CD4-positive, alpha-beta T cell (primary cell): ENCODE measurements around the gene KMT2B. TPM values are rescaled to one million over a fixed set of nuclear protein-coding genes. Genes with fewer than 3 reads are reported as not detected.

ENCODE experiments used
- ATAC-seq: fragments of 200-7000 bp; cut with Tn5 transposase; one replicate; pipeline ENCODE4 v1.10.0; 2022; ENCODE audit warnings: mild to moderate bottlenecking; ENCODE audit not compliant: poor library complexity
- CTCF ChIA-PET: fragments of 350-600 bp; sonication (Branson Sonifier 250); formaldehyde crosslinking; loops from one replicate; lab custom pipeline; 2021; ENCODE audit warnings: antibody characterized with exemption, inconsistent platforms; lab: Charles Lee
- POLR2A ChIA-PET: fragments of 350-600 bp; sonication (Branson Sonifier 250); formaldehyde crosslinking; loops from one replicate; lab custom pipeline; 2021; ENCODE audit warnings: antibody characterized with exemption, inconsistent platforms; lab: Charles Lee
- DNase-seq, 14 experiments: peaks; one replicate each; pipeline ENCODE4 v3.0.0-alpha.2; 2013 to 2020; ENCODE audit warnings: mixed read lengths in 2 of 14
- H3K27ac ChIP-seq, 2 donors: one replicate each; pipeline versions ENCODE4 v1.5.1 to v1.7.0; 2013; ENCODE audit warnings: low read length in 2 of 2, low read depth in 1 of 2, mild to moderate bottlenecking in 1 of 2
- H3K27me3 ChIP-seq, 2 experiments: 1 replicate in 1 of 2; 2 replicates in 1 of 2; pipeline versions ENCODE4 v1.6.1 to v1.7.0; 2013; ENCODE audit warnings: low read length in 2 of 2, control low read depth in 1 of 2, mild to moderate bottlenecking in 1 of 2, moderate library complexity in 1 of 2; ENCODE audit not compliant: insufficient read depth in 2 of 2, control insufficient read depth in 1 of 2
- H3K36me3 ChIP-seq: one replicate; pipeline ENCODE4 v1.6.1; 2013; ENCODE audit warnings: low read length, control low read depth; ENCODE audit not compliant: insufficient read depth
- H3K4me1 ChIP-seq: one replicate; pipeline ENCODE4 v1.6.1; 2013; ENCODE audit warnings: low read length, control low read depth; ENCODE audit not compliant: insufficient read depth
- H3K4me3 ChIP-seq: one replicate; pipeline ENCODE4 v1.5.1; 2013; ENCODE audit warnings: mild to moderate bottlenecking, low read length, moderate library complexity
- H3K9me3 ChIP-seq, 2 experiments: 1 replicate in 1 of 2; 2 replicates in 1 of 2; pipeline versions ENCODE4 v1.6.1 to v1.7.0; 2013; ENCODE audit warnings: low read length in 2 of 2, mild to moderate bottlenecking in 2 of 2, control low read depth in 1 of 2, moderate library complexity in 1 of 2; ENCODE audit not compliant: control insufficient read depth in 1 of 2, insufficient read depth in 1 of 2
- H3K27ac Mint-ChIP-seq: one replicate; pipeline ENCODE4 v1.8.0; 2020; ENCODE audit warnings: mixed read lengths
- H3K27me3 Mint-ChIP-seq: one replicate; pipeline ENCODE4 v1.8.0; 2021; ENCODE audit warnings: mixed read lengths
- H3K36me3 Mint-ChIP-seq: one replicate; pipeline ENCODE4 v1.8.0; 2021; ENCODE audit warnings: low read depth, mixed read lengths
- H3K4me1 Mint-ChIP-seq: one replicate; pipeline ENCODE4 v1.8.0; 2021; ENCODE audit warnings: low read depth, mixed read lengths
- H3K4me3 Mint-ChIP-seq: one replicate; pipeline ENCODE4 v1.8.0; 2020; ENCODE audit warnings: mild to moderate bottlenecking, mixed read lengths
- H3K9me3 Mint-ChIP-seq: one replicate; pipeline ENCODE4 v1.8.0; 2020; ENCODE audit warnings: mixed read lengths
- intact Hi-C, 2 experiments: fragments of 100-400 bp; cut with DNase I in 1 of 2; cut with micrococcal nuclease in 1 of 2; formaldehyde crosslinking; loops; one replicate each; pipeline versions ENCODE4 v1.15.1 to v1.9.0; 2023 to 2025; cut with DNase I, micrococcal nuclease
- total RNA-seq, 174 experiments: library from RNA in 2 of 174; stranded (reverse) in 2 of 174; gene quantifications; one replicate each; pipeline ENCODE4 v1.2.3 and lab custom pipeline; 2021 to 2026
- TF ChIP-seq, protein P1 (sequence below): fragments of 200-600 bp; IDR thresholded peaks from one replicate; pipeline ENCODE4 v1.8.0; 2022; ENCODE audit warnings: antibody characterized with exemption, mild to moderate bottlenecking

The KMT2B gene
- total RNA-seq, 2 experiments from 2014 or later, result 59.4 to 59.7 TPM

DNA sequence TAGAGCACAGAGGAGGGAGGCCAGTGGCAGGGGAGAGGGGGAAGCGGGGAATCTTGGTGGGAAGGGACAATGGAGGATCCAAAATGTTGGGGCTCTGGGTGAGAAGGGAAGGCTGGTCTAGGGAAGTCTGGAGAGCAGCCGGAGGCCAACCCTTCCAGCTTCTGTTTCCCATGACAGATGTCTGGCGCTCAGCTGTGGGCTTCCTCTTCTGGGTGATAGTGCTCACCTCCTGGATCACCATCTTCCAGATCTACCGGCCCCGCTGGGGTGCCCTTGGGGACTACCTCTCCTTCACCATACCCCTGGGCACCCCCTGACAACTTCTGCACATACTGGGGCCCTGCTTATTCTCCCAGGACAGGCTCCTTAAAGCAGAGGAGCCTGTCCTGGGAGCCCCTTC is 28.7 kb downstream of the KMT2B start:
- intact Hi-C loops, result loop anchor here in 1 of 2 experiments (5.0 to 10.0 kb wide), 2 partner anchors 44 to 368 kb away; partner anchors contain the start of genes OVOL3, POLR2I, TBCB and ZBTB32
- Mint-ChIP-seq H3K27me3 (no peaks in the 10 kb centered on the region), H3K4me3 (peak overlapping the region; percentile 94), H3K9me3 (no peaks in the 10 kb centered on the region), H3K4me1 (peaks cover 47% of the 10 kb centered on the region), H3K36me3 (peaks cover 30% of the 10 kb centered on the region), H3K27ac (no peak overlapping the region)
- Histone ChIP-seq H3K4me3 (no peak overlapping the region), H3K27me3 (no peaks in the 10 kb centered on the region), H3K4me1 (peaks cover 67% of the 10 kb centered on the region), H3K27ac (no peak overlapping the region), H3K9me3 (no peaks in the 10 kb centered on the region), H3K36me3 (no peaks in the 10 kb centered on the region)
- ChIA-PET CTCF (no interaction called here), POLR2A (no interaction called here)
- ATAC-seq (no peak), DNase-seq (no peak)
- TF ChIP-seq, protein P1, sequence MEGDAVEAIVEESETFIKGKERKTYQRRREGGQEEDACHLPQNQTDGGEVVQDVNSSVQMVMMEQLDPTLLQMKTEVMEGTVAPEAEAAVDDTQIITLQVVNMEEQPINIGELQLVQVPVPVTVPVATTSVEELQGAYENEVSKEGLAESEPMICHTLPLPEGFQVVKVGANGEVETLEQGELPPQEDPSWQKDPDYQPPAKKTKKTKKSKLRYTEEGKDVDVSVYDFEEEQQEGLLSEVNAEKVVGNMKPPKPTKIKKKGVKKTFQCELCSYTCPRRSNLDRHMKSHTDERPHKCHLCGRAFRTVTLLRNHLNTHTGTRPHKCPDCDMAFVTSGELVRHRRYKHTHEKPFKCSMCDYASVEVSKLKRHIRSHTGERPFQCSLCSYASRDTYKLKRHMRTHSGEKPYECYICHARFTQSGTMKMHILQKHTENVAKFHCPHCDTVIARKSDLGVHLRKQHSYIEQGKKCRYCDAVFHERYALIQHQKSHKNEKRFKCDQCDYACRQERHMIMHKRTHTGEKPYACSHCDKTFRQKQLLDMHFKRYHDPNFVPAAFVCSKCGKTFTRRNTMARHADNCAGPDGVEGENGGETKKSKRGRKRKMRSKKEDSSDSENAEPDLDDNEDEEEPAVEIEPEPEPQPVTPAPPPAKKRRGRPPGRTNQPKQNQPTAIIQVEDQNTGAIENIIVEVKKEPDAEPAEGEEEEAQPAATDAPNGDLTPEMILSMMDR, result no peak

DNA sequence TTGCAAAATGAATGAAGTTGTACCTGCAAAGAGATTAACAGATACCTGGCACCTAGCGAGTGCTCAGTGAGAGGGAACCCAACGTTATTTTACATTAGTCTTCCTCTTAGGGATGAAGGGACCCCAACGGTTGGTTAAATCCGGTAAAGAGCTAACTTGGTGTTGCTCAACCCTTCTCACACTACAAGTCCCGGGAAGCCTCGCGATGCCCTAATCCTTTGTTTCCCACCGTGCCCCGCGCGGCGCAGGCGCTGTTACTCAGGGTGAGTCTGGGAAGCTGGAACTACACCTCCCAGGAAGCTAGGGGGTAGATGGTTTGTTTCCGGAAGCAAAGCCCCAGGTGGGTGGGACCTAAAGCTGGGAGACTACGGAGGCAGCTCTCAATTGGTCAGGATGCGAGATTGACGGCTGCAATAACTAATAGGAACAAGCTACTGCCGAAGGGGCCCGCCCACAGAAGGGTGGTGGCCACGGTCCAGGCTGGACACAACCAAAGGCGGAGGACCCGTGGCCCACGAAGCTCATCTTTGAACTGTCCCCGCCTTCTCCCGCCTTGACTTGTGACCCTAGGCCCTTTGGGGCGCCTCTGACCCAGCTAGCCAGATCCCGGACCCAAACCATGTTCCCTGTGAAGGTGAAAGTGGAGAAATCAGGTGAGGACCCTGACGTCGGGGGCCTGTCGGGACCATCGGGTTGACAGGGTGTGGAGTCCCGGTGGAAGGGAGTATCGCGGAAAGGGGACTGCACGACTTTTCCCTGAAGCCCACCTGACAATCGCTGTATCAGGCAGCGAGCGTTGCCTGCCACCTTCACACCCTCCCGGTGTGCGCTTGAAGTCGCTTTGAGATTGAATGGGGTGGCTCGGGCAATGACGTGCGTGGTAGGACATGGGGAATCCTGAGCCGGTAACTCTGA is 30.6 kb downstream of the KMT2B start, which contains the start of gene LIN37:
Gene LIN37 (plus strand): TSS at position 471 of the 915 bp plus-strand sequence. CDS start 149 bp downstream, at position 620.
- Histone ChIP-seq H3K4me3 (peak within 1 kb of the TSS; percentile 94), H3K4me1 (peaks cover 49% of the 10 kb centered on the region), H3K36me3 (peaks cover 14% of the 10 kb centered on the region), H3K27me3 (no peaks in the 10 kb centered on the region), H3K9me3 (no peaks in the 10 kb centered on the region), H3K27ac (peak within 1 kb of the TSS; percentile 61 to 75)
- Mint-ChIP-seq H3K27me3 (no peaks in the 10 kb centered on the region), H3K9me3 (no peaks in the 10 kb centered on the region), H3K36me3 (peaks cover 30% of the 10 kb centered on the region), H3K27ac (peak within 1 kb of the TSS; percentile 89), H3K4me3 (peak within 1 kb of the TSS; percentile 98), H3K4me1 (peaks cover 37% of the 10 kb centered on the region)
- CTCF ChIA-PET, result interaction anchor here (1.0 kb wide), 2 partner anchors 33 to 211 kb away, joined by 3 to 5 read pairs; no protein-coding TSS in a partner anchor
- DNase-seq (peak; percentile 95 to 100 (median 98)), ATAC-seq (peak; percentile 70)
- POLR2A ChIA-PET, result interaction anchor here (0.8 to 1.7 kb wide), 16 partner anchors 8 to 741 kb away, joined by 3 to 17 read pairs (median 5); partner anchors contain the start of genes COX6B1, POLR2I, PROSER3 and ZNF566
- intact Hi-C loops, result loop anchor here (1.0 to 10.0 kb wide), 6 partner anchors 9 to 366 kb away; partner anchors contain the start of genes HSPB6 (in 1 of the 2), LRFN3 (in 1 of the 2), OVOL3 (in 1 of the 2) and POLR2I (in 1 of the 2)
- TF ChIP-seq, protein P1, result no peak

DNA sequence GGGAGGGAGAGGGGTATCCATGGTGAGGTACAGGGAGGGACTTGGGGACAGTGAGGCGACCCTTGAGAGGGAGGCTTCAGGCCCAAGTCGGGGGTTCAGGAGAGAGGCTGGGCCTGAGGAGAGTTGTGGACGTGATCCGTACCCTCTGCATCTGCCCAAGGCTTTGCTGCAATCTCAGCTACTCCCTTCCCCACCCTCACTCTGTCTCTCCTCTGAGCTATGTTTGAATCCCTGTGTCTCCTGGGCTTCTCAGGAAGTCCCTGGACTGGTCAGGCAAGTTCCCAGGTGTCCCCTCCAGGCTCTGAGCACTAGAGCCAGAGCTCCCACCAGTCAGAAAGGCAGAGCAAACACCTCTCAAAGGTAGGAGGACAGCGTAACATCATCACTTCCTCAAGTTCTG is 32.4 kb downstream of the KMT2B start:
- Mint-ChIP-seq H3K27ac (no peak overlapping the region), H3K27me3 (peaks cover 6% of the 10 kb centered on the region), H3K4me1 (peaks cover 35% of the 10 kb centered on the region), H3K36me3 (peaks cover 37% of the 10 kb centered on the region), H3K4me3 (peak overlapping the region; percentile 78), H3K9me3 (no peaks in the 10 kb centered on the region)
- ATAC-seq (no peak), DNase-seq (no peak)
- Histone ChIP-seq H3K9me3 (no peaks in the 10 kb centered on the region), H3K27me3 (no peaks in the 10 kb centered on the region), H3K4me1 (peaks cover 37% of the 10 kb centered on the region), H3K4me3 (no peak overlapping the region), H3K27ac (no peak overlapping the region), H3K36me3 (peaks cover 28% of the 10 kb centered on the region)
- TF ChIP-seq, protein P1, result no peak
- POLR2A ChIA-PET, result no interaction called here
- CTCF ChIA-PET, result no interaction called here
- intact Hi-C loops, result loop anchor here in 1 of 2 experiments (10.0 kb wide), 1 partner anchor 935 kb away; the partner anchor contains the start of gene ZNF567
